BE2C (cell line): Measurements from ENCODE around the gene TP53TG5. TPM values are rescaled to one million over a fixed set of nuclear protein-coding genes. Genes with fewer than 3 reads are reported as not detected.
A peak's percentile ranks its signal among the peaks of the same experiment; 100 is the strongest.

ENCODE experiments used
- DNase-seq: peaks from one replicate; pipeline ENCODE4 v3.0.0-alpha.2; 2020
- H3K27me3 ChIP-seq: fragments of 250-450 bp; sonication (Bioruptor Pico); 2 replicates; pipeline ENCODE4 v1.5.1; 2020; ENCODE audit warnings: mild to moderate bottlenecking
- H3K36me3 ChIP-seq: fragments of 250-450 bp; sonication (Bioruptor Pico); 2 replicates; pipeline ENCODE4 v1.5.1; 2020; ENCODE audit warnings: mild to moderate bottlenecking
- H3K4me1 ChIP-seq: fragments of 250-450 bp; sonication (Bioruptor Pico); 2 replicates; pipeline ENCODE4 v1.5.1; 2020
- H3K4me3 ChIP-seq: 2 replicates; pipeline ENCODE4 v1.5.1; 2011; ENCODE audit warnings: low read depth, low read length
- H3K9me3 ChIP-seq: fragments of 250-450 bp; sonication (Bioruptor Pico); 2 replicates; pipeline ENCODE4 v1.5.1; 2020
- CTCF ChIP-seq: IDR thresholded peaks from 2 replicates; pipeline ENCODE4 v1.5.1; 2012; ENCODE audit warnings: mild to moderate bottlenecking, low read depth, low read length
- polyA plus RNA-seq: library from polyadenylated mRNA; unstranded; fragments of >200 nt; gene quantifications from one replicate; pipeline ENCODE4 v1.2.1, GENCODE V29; 2012; ENCODE audit warnings: low read depth, missing spikeins; ENCODE audit not compliant: insufficient read length, insufficient read depth

The TP53TG5 gene
- 2.3 TPM for polyA plus RNA-seq

GRCh38 chr20:45378191-45378590 is at the start of gene TP53TG5:
TP53TG5 (minus strand) TSS chr20:45378325; CDS start chr20:45378236, 89 bp downstream.
- Histone ChIP-seq H3K9me3 (no peaks in the 10 kb centered on the region), H3K4me3 (no peak within 1 kb of the TSS), H3K36me3 (no peaks in the 10 kb centered on the region), H3K4me1 (no peaks in the 10 kb centered on the region), H3K27me3 (no peaks in the 10 kb centered on the region)
- TF ChIP-seq CTCF: no peak
- no peak for DNase-seq

- peak; percentile 29 for TF ChIP-seq CTCF
- H3K36me3 ChIP-seq: peaks cover 9% of the 10 kb centered on the region
- peaks cover 4% of the 10 kb centered on the region for H3K4me1 ChIP-seq
- H3K27me3 ChIP-seq: no peaks in the 10 kb centered on the region
- no peak overlapping the region for H3K4me3 ChIP-seq
- no peaks in the 10 kb centered on the region for H3K9me3 ChIP-seq
- DNase-seq: peak; percentile 63
Observed at GRCh38 chr20:45427236-45428149, 49.4 kb upstream of the TP53TG5 start.

- peaks cover 11% of the 10 kb centered on the region for H3K36me3 ChIP-seq
Observed at GRCh38 chr20:45426320-45427016, 48.3 kb upstream of the TP53TG5 start.

GRCh38 chr20:45425561-45425960 is 47.4 kb upstream of the TP53TG5 start:
- Histone ChIP-seq H3K4me1 (peaks cover 4% of the 10 kb centered on the region), H3K4me3 (no peak overlapping the region), H3K9me3 (no peaks in the 10 kb centered on the region), H3K36me3 (peaks cover 19% of the 10 kb centered on the region), H3K27me3 (no peaks in the 10 kb centered on the region)
- TF ChIP-seq CTCF: no peak
- DNase-seq: no peak

More at GRCh38 chr20:45426320-45427016, 48.3 kb upstream of the TP53TG5 start:
- no peaks in the 10 kb centered on the region for H3K9me3 ChIP-seq
- TF ChIP-seq CTCF: no peak
- peak; percentile 46 for DNase-seq
- H3K4me1 ChIP-seq: peaks cover 4% of the 10 kb centered on the region
- no peaks in the 10 kb centered on the region for H3K27me3 ChIP-seq
- no peak overlapping the region for H3K4me3 ChIP-seq

GRCh38 chr20:45423700-45424099 is 45.6 kb upstream of the TP53TG5 start:
- Histone ChIP-seq H3K36me3 (peaks cover 28% of the 10 kb centered on the region), H3K4me3 (no peak overlapping the region), H3K27me3 (no peaks in the 10 kb centered on the region), H3K4me1 (peaks cover 4% of the 10 kb centered on the region), H3K9me3 (no peaks in the 10 kb centered on the region)
- DNase-seq: no peak
- no peak for TF ChIP-seq CTCF
